Mesothelial cell of epicardium (in vitro differentiated cells): Measurements from ENCODE around the gene ATXN2. TPM values are rescaled to one million over a fixed set of nuclear protein-coding genes. Genes with fewer than 3 reads are reported as not detected.
A peak's percentile ranks its signal among the peaks of the same experiment; 100 is the strongest.
"Not testable (repeated sequence)": the region's sequence is repeated elsewhere in the genome, so short reads cannot be mapped to it uniquely, and the experiment has no call there.

Experiments
- DNase-seq, 2 experiments: peaks; one replicate each; pipeline ENCODE4 v3.0.0; 2021; ENCODE audit warnings: low spot score in 2 of 2; ENCODE audit not compliant: unreplicated experiment in 2 of 2
- H3K27ac Mint-ChIP-seq: 2 replicates; pipeline ENCODE4 v1.8.0; 2021; ENCODE audit warnings: mixed read lengths
- H3K27me3 Mint-ChIP-seq: 2 replicates; pipeline ENCODE4 v1.8.0; 2021; ENCODE audit warnings: low read depth, mixed read lengths
- H3K36me3 Mint-ChIP-seq: 2 replicates; pipeline ENCODE4 v1.8.0; 2021; ENCODE audit warnings: mixed read lengths
- H3K4me1 Mint-ChIP-seq: 2 replicates; pipeline ENCODE4 v1.8.0; 2021; ENCODE audit warnings: mixed read lengths
- H3K4me3 Mint-ChIP-seq: 2 replicates; pipeline ENCODE4 v1.8.0; 2021; ENCODE audit warnings: mild to moderate bottlenecking, moderate library complexity, mixed read lengths
- H3K9me3 Mint-ChIP-seq: 2 replicates; pipeline ENCODE4 v1.8.0; 2021; ENCODE audit warnings: mixed read lengths
- total RNA-seq: library from RNA; stranded (reverse); gene quantifications from 3 replicates; pipeline ENCODE4 v1.2.1, GENCODE V29; 2021
- TF ChIP-seq, protein P1 (sequence below): fragments of 200-600 bp; sonication (generic); IDR thresholded peaks from one replicate; pipeline ENCODE4 v1.5.0; 2021; ENCODE audit warnings: antibody characterized with exemption; ENCODE audit not compliant: unreplicated experiment

Gene ATXN2
- total RNA-seq, 1 donor from 2014 or later: 152 TPM

GRCh38 chr12:111574797-111575443 is 24.2 kb downstream of the ATXN2 start:
- H3K4me1 Mint-ChIP-seq: peaks cover 31% of the 10 kb centered on the region
- DNase-seq: no peak
- H3K36me3 Mint-ChIP-seq: peaks cover 7% of the 10 kb centered on the region
- H3K27me3 Mint-ChIP-seq: no peaks in the 10 kb centered on the region
- H3K27ac Mint-ChIP-seq: peak overlapping the region; percentile 76
- TF ChIP-seq, protein P1, sequence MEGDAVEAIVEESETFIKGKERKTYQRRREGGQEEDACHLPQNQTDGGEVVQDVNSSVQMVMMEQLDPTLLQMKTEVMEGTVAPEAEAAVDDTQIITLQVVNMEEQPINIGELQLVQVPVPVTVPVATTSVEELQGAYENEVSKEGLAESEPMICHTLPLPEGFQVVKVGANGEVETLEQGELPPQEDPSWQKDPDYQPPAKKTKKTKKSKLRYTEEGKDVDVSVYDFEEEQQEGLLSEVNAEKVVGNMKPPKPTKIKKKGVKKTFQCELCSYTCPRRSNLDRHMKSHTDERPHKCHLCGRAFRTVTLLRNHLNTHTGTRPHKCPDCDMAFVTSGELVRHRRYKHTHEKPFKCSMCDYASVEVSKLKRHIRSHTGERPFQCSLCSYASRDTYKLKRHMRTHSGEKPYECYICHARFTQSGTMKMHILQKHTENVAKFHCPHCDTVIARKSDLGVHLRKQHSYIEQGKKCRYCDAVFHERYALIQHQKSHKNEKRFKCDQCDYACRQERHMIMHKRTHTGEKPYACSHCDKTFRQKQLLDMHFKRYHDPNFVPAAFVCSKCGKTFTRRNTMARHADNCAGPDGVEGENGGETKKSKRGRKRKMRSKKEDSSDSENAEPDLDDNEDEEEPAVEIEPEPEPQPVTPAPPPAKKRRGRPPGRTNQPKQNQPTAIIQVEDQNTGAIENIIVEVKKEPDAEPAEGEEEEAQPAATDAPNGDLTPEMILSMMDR: no peak
- H3K9me3 Mint-ChIP-seq: no peaks in the 10 kb centered on the region
- H3K4me3 Mint-ChIP-seq: no peak overlapping the region

GRCh38 chr12:111573476-111573875 is 25.6 kb downstream of the ATXN2 start:
- DNase-seq: no peak
- peak overlapping the region; percentile 5 for H3K27ac Mint-ChIP-seq
- TF ChIP-seq, protein P1: no peak
- H3K9me3 Mint-ChIP-seq: no peaks in the 10 kb centered on the region
- peaks cover 6% of the 10 kb centered on the region for H3K36me3 Mint-ChIP-seq
- H3K27me3 Mint-ChIP-seq: no peaks in the 10 kb centered on the region
- peaks cover 40% of the 10 kb centered on the region for H3K4me1 Mint-ChIP-seq
- H3K4me3 Mint-ChIP-seq: no peak overlapping the region

- Mint-ChIP-seq H3K27me3 (no peaks in the 10 kb centered on the region), H3K4me3 (no peak overlapping the region), H3K9me3 (no peaks in the 10 kb centered on the region), H3K27ac (peak overlapping the region; percentile 65), H3K36me3 (no peaks in the 10 kb centered on the region), H3K4me1 (peaks cover 37% of the 10 kb centered on the region)
- TF ChIP-seq, protein P1: no peak
- no peak for DNase-seq
These were observed 28.8 kb downstream of the ATXN2 start for GRCh38 chr12:111570084-111570961.

GRCh38 chr12:111569363-111570083 is 29.6 kb downstream of the ATXN2 start:
- H3K9me3 Mint-ChIP-seq: no peaks in the 10 kb centered on the region
- peaks cover 31% of the 10 kb centered on the region for H3K4me1 Mint-ChIP-seq
- TF ChIP-seq, protein P1: no peak
- no peaks in the 10 kb centered on the region for H3K27me3 Mint-ChIP-seq
- no peaks in the 10 kb centered on the region for H3K36me3 Mint-ChIP-seq
- no peak overlapping the region for H3K4me3 Mint-ChIP-seq
- peak overlapping the region; percentile 83 for H3K27ac Mint-ChIP-seq
- DNase-seq: no peak

DNA sequence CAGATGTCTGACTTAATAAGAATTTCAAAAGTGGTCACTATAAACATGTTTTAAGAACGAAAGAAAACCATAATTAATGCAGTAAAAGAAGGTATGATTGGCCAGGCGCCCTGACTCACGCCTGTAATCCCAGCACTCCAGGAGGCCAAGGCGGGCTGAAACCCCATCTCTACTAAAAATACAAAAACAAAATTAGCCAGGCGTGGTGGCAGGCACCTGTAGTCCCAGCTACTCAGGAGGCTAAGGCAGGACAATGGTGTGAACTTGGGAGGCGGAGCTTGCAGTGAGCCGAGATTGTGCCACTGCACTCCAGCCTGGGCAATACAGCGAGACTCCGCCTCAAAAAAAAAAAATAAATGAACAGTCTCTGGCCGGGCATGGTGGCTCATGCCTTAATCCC is 38.3 kb downstream of the ATXN2 start:
- peak overlapping the region; percentile 73 for H3K27ac Mint-ChIP-seq
- not testable (repeated sequence) for H3K36me3 Mint-ChIP-seq, H3K9me3 Mint-ChIP-seq, H3K27me3 Mint-ChIP-seq, H3K4me3 Mint-ChIP-seq, DNase-seq
- peaks cover 13% of the 10 kb centered on the region for H3K4me1 Mint-ChIP-seq

- Mint-ChIP-seq H3K36me3 (peaks cover 6% of the 10 kb centered on the region), H3K27ac (peak overlapping the region; percentile 76), H3K9me3 (no peaks in the 10 kb centered on the region), H3K4me1 (peaks cover 13% of the 10 kb centered on the region), H3K4me3 (no peak overlapping the region), H3K27me3 (no peaks in the 10 kb centered on the region)
- no peak for DNase-seq
- TF ChIP-seq, protein P1: no peak
These were observed 41.1 kb downstream of the ATXN2 start for GRCh38 chr12:111558107-111558376.
